ENCODE data around the gene YTHDF1. TPM values are rescaled to one million over a fixed set of nuclear protein-coding genes. Genes with fewer than 3 reads are reported as not detected.
A peak's percentile ranks its signal among the peaks of the same experiment; 100 is the strongest.

The YTHDF1 gene
- 62.1 TPM for total RNA-seq (ENCODE audit: unreplicated experiment)
- long read RNA-seq, partial matches to known transcripts, result 2 of 4 reads
- long read RNA-seq, other reads (novel, unspliced or antisense), result 2 of 4 reads

GRCh38 chr20:63216041-63216848 lies at the start of gene YTHDF1:
YTHDF1 (minus strand) TSS chr20:63216131; CDS start chr20:63215892, 239 bp downstream.
- peaks cover 37% of the 10 kb centered on the region for H3K4me1 Mint-ChIP-seq (ENCODE audit: unreplicated experiment)
- DNase-seq (ENCODE audit: low spot score), result peak; percentile 93

GRCh38 chr20:63264519-63264918 lies 48.6 kb upstream of the YTHDF1 start:
- peak overlapping the region; percentile 74 for H3K4me3 Mint-ChIP-seq (ENCODE audit: unreplicated experiment)
- H3K4me1 Mint-ChIP-seq (ENCODE audit: unreplicated experiment), result peaks cover 13% of the 10 kb centered on the region
- H3K9me3 Mint-ChIP-seq (ENCODE audit: unreplicated experiment), result no peaks in the 10 kb centered on the region
- peak overlapping the region; percentile 57 for H3K27ac Mint-ChIP-seq (ENCODE audit: unreplicated experiment)
- no peaks in the 10 kb centered on the region for H3K36me3 Mint-ChIP-seq (ENCODE audit: low read depth, unreplicated experiment)
- H3K27me3 Mint-ChIP-seq (ENCODE audit: unreplicated experiment), result peaks cover 5% of the 10 kb centered on the region
- DNase-seq (ENCODE audit: low spot score), result no peak
- TF ChIP-seq CTCF (IDR thresholded peaks at IDR 0.05; ENCODE audit: unreplicated experiment), result no peak

More at GRCh38 chr20:63216041-63216848, at the start of gene YTHDF1:
- H3K4me3 Mint-ChIP-seq (ENCODE audit: unreplicated experiment), result peak within 1 kb of the TSS; percentile 99
- H3K27me3 Mint-ChIP-seq (ENCODE audit: unreplicated experiment), result peaks cover 5% of the 10 kb centered on the region
- H3K36me3 Mint-ChIP-seq (ENCODE audit: low read depth, unreplicated experiment), result peaks cover 33% of the 10 kb centered on the region
- no peak for TF ChIP-seq CTCF (IDR thresholded peaks at IDR 0.05; ENCODE audit: unreplicated experiment)
- H3K9me3 Mint-ChIP-seq (ENCODE audit: unreplicated experiment), result no peaks in the 10 kb centered on the region
- H3K27ac Mint-ChIP-seq (ENCODE audit: unreplicated experiment), result peak within 1 kb of the TSS; percentile 98

GRCh38 chr20:63264000-63264399 lies 48.1 kb upstream of the YTHDF1 start:
- no peak for TF ChIP-seq CTCF (IDR thresholded peaks at IDR 0.05; ENCODE audit: unreplicated experiment)
- H3K9me3 Mint-ChIP-seq (ENCODE audit: unreplicated experiment), result no peaks in the 10 kb centered on the region
- H3K4me3 Mint-ChIP-seq (ENCODE audit: unreplicated experiment), result no peak overlapping the region
- peaks cover 5% of the 10 kb centered on the region for H3K27me3 Mint-ChIP-seq (ENCODE audit: unreplicated experiment)
- peaks cover 18% of the 10 kb centered on the region for H3K4me1 Mint-ChIP-seq (ENCODE audit: unreplicated experiment)
- no peak overlapping the region for H3K27ac Mint-ChIP-seq (ENCODE audit: unreplicated experiment)
- no peaks in the 10 kb centered on the region for H3K36me3 Mint-ChIP-seq (ENCODE audit: low read depth, unreplicated experiment)
- DNase-seq (ENCODE audit: low spot score), result no peak

- H3K36me3 Mint-ChIP-seq (ENCODE audit: low read depth, unreplicated experiment), result no peaks in the 10 kb centered on the region
- H3K27me3 Mint-ChIP-seq (ENCODE audit: unreplicated experiment), result peaks cover 5% of the 10 kb centered on the region
- no peaks in the 10 kb centered on the region for H3K9me3 Mint-ChIP-seq (ENCODE audit: unreplicated experiment)
- no peak for TF ChIP-seq CTCF (IDR thresholded peaks at IDR 0.05; ENCODE audit: unreplicated experiment)
- peaks cover 23% of the 10 kb centered on the region for H3K4me1 Mint-ChIP-seq (ENCODE audit: unreplicated experiment)
- no peak overlapping the region for H3K27ac Mint-ChIP-seq (ENCODE audit: unreplicated experiment)
- DNase-seq (ENCODE audit: low spot score), result no peak
- H3K4me3 Mint-ChIP-seq (ENCODE audit: unreplicated experiment), result no peak overlapping the region
Measured at GRCh38 chr20:63262836-63263235, 46.9 kb upstream of the YTHDF1 start.
